Mesenchymal stem cell (in vitro differentiated cells and primary cell): ENCODE results near the gene NAA80.

Experiments
- DNase-seq: peaks from one replicate; pipeline ENCODE4 v3.0.0-alpha.2; 2013
- H2AFZ ChIP-seq: one replicate; pipeline ENCODE4 v1.6.1; 2013; ENCODE audit warnings: low read depth, mild to moderate bottlenecking, control low read depth, inconsistent platforms, low read length, moderate library complexity
- H2AK5ac ChIP-seq: 2 replicates; pipeline ENCODE4 v1.6.1; 2013; ENCODE audit warnings: low read length, moderate library complexity, mild to moderate bottlenecking, inconsistent platforms; ENCODE audit not compliant: severe bottlenecking
- H2BK120ac ChIP-seq: one replicate; pipeline ENCODE4 v1.6.1; 2013; ENCODE audit warnings: low read depth, mild to moderate bottlenecking, inconsistent platforms, low read length, moderate library complexity
- H2BK12ac ChIP-seq, 2 experiments: one replicate each; pipeline ENCODE4 v1.6.1; 2013; ENCODE audit warnings: inconsistent platforms in 2 of 2, low read length in 2 of 2, mild to moderate bottlenecking in 2 of 2, moderate library complexity in 2 of 2, control low read depth in 1 of 2
- H2BK15ac ChIP-seq: one replicate; pipeline ENCODE4 v1.6.1; 2013; ENCODE audit warnings: mild to moderate bottlenecking, low read depth, inconsistent platforms; ENCODE audit not compliant: poor library complexity, severe bottlenecking
- H2BK5ac ChIP-seq: 2 replicates; pipeline ENCODE4 v1.6.1; 2013; ENCODE audit warnings: low read depth, mild to moderate bottlenecking, low read length, control low read depth, inconsistent platforms; ENCODE audit not compliant: poor library complexity, severe bottlenecking
- H3K14ac ChIP-seq, 2 experiments: one replicate each; pipeline ENCODE4 v1.6.1; 2013; ENCODE audit warnings: inconsistent platforms in 2 of 2, low read length in 2 of 2, control low read depth in 1 of 2, mild to moderate bottlenecking in 1 of 2, moderate library complexity in 1 of 2
- H3K18ac ChIP-seq, 2 experiments: one replicate each; pipeline ENCODE4 v1.6.1; 2013; ENCODE audit warnings: inconsistent platforms in 2 of 2, low read length in 2 of 2, control low read depth in 1 of 2, low read depth in 1 of 2, mild to moderate bottlenecking in 1 of 2
- H3K23ac ChIP-seq, 2 experiments: one replicate each; pipeline ENCODE4 v1.6.1; 2013; ENCODE audit warnings: inconsistent platforms in 2 of 2, low read length in 2 of 2, mild to moderate bottlenecking in 2 of 2, moderate library complexity in 2 of 2, control low read depth in 1 of 2
- H3K27ac ChIP-seq: 2 replicates; pipeline ENCODE4 v1.5.1; 2013; ENCODE audit warnings: mild to moderate bottlenecking, moderate library complexity, low read length, control low read depth, inconsistent platforms; ENCODE audit not compliant: poor library complexity, severe bottlenecking
- H3K27me3 ChIP-seq, 2 experiments: 2 replicates each; pipeline versions ENCODE4 v1.6.1 to v1.7.0; 2013; ENCODE audit warnings: low read length in 2 of 2, mild to moderate bottlenecking in 2 of 2, moderate library complexity in 2 of 2, control low read depth in 1 of 2, inconsistent platforms in 1 of 2; ENCODE audit not compliant: control insufficient read depth in 1 of 2, insufficient read depth in 1 of 2
- H3K36me3 ChIP-seq, 2 experiments: 2 replicates each; pipeline versions ENCODE4 v1.6.1 to v1.7.0; 2013; ENCODE audit warnings: low read length in 2 of 2, control low read depth in 1 of 2, inconsistent platforms in 1 of 2, low read depth in 1 of 2, mild to moderate bottlenecking in 1 of 2; ENCODE audit not compliant: insufficient read depth in 2 of 2, control insufficient read depth in 1 of 2
- H3K4ac ChIP-seq, 2 experiments: one replicate each; pipeline ENCODE4 v1.6.1; 2013; ENCODE audit warnings: inconsistent platforms in 2 of 2, low read length in 2 of 2, mild to moderate bottlenecking in 2 of 2, moderate library complexity in 2 of 2, control low read depth in 1 of 2, low read depth in 1 of 2
- H3K4me1 ChIP-seq: 2 replicates; pipeline ENCODE4 v1.6.1; 2013; ENCODE audit warnings: low read depth, low read length, control low read depth; ENCODE audit not compliant: control insufficient read depth, insufficient read depth
- H3K4me2 ChIP-seq: 2 replicates; pipeline ENCODE4 v1.6.1; 2013; ENCODE audit warnings: low read length, mild to moderate bottlenecking, inconsistent platforms; ENCODE audit not compliant: poor library complexity, severe bottlenecking
- H3K4me3 ChIP-seq, 2 experiments: 2 replicates each; pipeline versions ENCODE4 v1.5.1 to v1.7.0; 2013; ENCODE audit warnings: low read length in 2 of 2, mild to moderate bottlenecking in 2 of 2, control low read depth in 1 of 2, low read depth in 1 of 2; ENCODE audit not compliant: insufficient read depth in 1 of 2
- H3K79me1 ChIP-seq: replicated peaks from 2 replicates; pipeline ENCODE4 v1.6.1; 2013; ENCODE audit warnings: mild to moderate bottlenecking, control low read depth, low read length, inconsistent platforms; ENCODE audit not compliant: poor library complexity, severe bottlenecking
- H3K9ac ChIP-seq: 2 replicates; pipeline ENCODE4 v1.7.0; 2013; ENCODE audit warnings: mild to moderate bottlenecking, low read length, moderate library complexity
- H3K9me3 ChIP-seq: 2 replicates; pipeline ENCODE4 v1.7.0; 2013; ENCODE audit warnings: mild to moderate bottlenecking, low read length; ENCODE audit not compliant: control insufficient read depth
- H4K8ac ChIP-seq: one replicate; pipeline ENCODE4 v1.6.1; 2013; ENCODE audit warnings: inconsistent platforms, mild to moderate bottlenecking, low read length, moderate library complexity
- H4K91ac ChIP-seq: one replicate; pipeline ENCODE4 v1.6.1; 2013; ENCODE audit warnings: mild to moderate bottlenecking, low read length, inconsistent platforms
- WGBS: methylation state at CpG from one replicate; pipeline ENCODE4 v1.1.7; 2013; ENCODE audit warnings: mixed read lengths; 5-methylcytosine and 5-hydroxymethylcytosine counted together

Gene NAA80

DNA sequence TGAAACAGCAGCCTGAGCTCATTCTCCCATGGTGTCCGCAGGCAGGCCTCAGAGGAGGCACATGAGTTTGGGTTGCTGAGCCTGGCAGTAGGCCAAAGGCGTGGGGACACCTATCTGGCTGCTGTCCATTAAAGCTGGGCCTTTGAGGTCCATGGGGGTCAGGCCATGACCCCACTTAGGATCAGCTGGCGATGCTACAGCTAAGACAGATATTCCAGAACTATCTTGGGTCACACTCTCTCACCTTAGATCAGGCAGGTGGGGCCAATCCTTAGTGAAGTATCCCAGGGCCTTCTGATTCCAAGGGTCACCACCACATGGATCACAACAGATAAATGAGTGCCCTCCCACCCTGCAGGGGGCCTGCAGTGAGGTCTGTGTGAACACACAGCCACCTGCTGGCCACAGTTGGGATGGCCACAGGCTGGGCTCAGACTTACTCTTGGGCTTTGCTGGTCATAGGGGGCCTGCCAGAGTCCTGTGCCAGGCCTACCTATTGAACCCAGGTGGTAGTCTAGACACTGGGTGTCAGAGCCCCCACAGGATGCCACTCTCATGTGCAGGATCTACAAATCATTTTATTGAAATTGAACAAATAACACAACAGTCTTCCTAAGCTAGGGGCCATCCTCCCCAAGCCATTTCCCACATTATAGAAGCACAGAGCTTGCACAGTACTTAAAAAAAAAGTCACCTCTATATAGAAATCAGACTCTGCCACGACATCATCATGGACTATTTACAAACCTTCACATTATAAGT lies 25.3 kb upstream of the NAA80 start:
- no peak overlapping the region for H3K4me2 ChIP-seq
- no peaks in the 10 kb centered on the region for H3K27me3 ChIP-seq
- H2BK5ac ChIP-seq, result no peak overlapping the region
- no peak overlapping the region for H3K4ac ChIP-seq
- no peak overlapping the region for H3K23ac ChIP-seq
- no peak overlapping the region for H2BK120ac ChIP-seq
- peak overlapping the region; percentile 47 for H2AK5ac ChIP-seq
- no peak overlapping the region for H2BK12ac ChIP-seq
- H3K36me3 ChIP-seq, result peaks cover 27 to 41% of the 10 kb centered on the region in 2 experiments
- 77% methylated on average over 3 of the region's 4 CpGs for WGBS
- no peak overlapping the region for H3K14ac ChIP-seq
- H2BK15ac ChIP-seq, result peak overlapping the region; percentile 17
- peak; percentile 80 for DNase-seq
- no peaks in the 10 kb centered on the region for H3K9me3 ChIP-seq
- peaks cover 35% of the 10 kb centered on the region for H3K4me1 ChIP-seq
- no peak overlapping the region for H3K27ac ChIP-seq
- no peak overlapping the region for H4K8ac ChIP-seq
- H4K91ac ChIP-seq, result peak overlapping the region; percentile 23
- no peak overlapping the region for H3K18ac ChIP-seq
- H3K9ac ChIP-seq, result no peak overlapping the region
- H2AFZ ChIP-seq, result no peak overlapping the region
- H3K4me3 ChIP-seq, result no peak overlapping the region
- peaks cover 20% of the 10 kb centered on the region for H3K79me1 ChIP-seq

- peak overlapping the region; percentile 17 for H2BK15ac ChIP-seq
- H3K79me1 ChIP-seq, result peaks cover 27% of the 10 kb centered on the region
- H2AFZ ChIP-seq, result no peak overlapping the region
- WGBS, result 92% methylated on average over 5 of the region's 5 CpGs
- H3K4ac ChIP-seq, result no peak overlapping the region
- peak overlapping the region; percentile 21 for H4K91ac ChIP-seq
- H3K14ac ChIP-seq, result no peak overlapping the region
- H3K4me3 ChIP-seq, result no peak overlapping the region
- H2BK120ac ChIP-seq, result no peak overlapping the region
- H3K23ac ChIP-seq, result no peak overlapping the region
- no peak overlapping the region for H4K8ac ChIP-seq
- no peaks in the 10 kb centered on the region for H3K27me3 ChIP-seq
- H2AK5ac ChIP-seq, result no peak overlapping the region
- peak overlapping the region in 1 of 2 experiments; percentile 7 for H2BK12ac ChIP-seq
- peaks cover 31 to 42% of the 10 kb centered on the region in 2 experiments for H3K36me3 ChIP-seq
- H3K27ac ChIP-seq, result no peak overlapping the region
- H3K4me2 ChIP-seq, result no peak overlapping the region
- H3K18ac ChIP-seq, result no peak overlapping the region
- DNase-seq, result no peak
- peaks cover 41% of the 10 kb centered on the region for H3K4me1 ChIP-seq
- H2BK5ac ChIP-seq, result no peak overlapping the region
- no peaks in the 10 kb centered on the region for H3K9me3 ChIP-seq
- no peak overlapping the region for H3K9ac ChIP-seq
These were observed 24.5 kb upstream of the NAA80 start for GRCh38 chr3:50323614-50324199.

DNA sequence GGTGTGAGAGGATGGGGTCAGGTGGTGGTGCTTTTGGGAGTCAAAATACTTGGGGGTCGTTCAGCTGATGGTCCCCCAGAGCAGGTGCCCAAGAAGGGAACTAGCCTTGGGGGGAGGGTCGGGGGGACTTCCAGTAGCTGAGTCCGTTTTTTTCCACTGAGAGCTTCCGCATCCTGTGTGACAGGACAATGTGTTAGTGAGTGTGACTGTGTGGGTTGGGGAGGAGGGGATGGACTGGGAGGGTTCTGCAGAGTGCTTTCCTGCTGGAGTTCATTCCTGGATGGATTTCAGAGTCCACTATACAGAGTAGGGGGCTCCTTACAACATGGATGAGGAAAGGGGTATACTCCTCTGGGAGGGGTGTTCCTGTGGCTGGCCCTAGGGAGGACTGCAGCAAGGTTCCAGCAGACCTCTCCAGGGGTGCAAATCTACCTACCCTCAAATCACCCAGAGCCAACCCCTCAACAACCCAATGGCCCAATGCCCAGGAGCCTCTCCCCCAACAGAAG lies 23.9 kb upstream of the NAA80 start:
- Histone ChIP-seq H3K4ac (peak overlapping the region in 1 of 2 experiments; percentile 69), H2BK15ac (no peak overlapping the region), H3K23ac (no peak overlapping the region), H2AK5ac (no peak overlapping the region), H2BK120ac (no peak overlapping the region), H3K9me3 (no peaks in the 10 kb centered on the region), H3K36me3 (peaks cover 37 to 45% of the 10 kb centered on the region in 2 experiments), H3K9ac (peak overlapping the region; percentile 99), H2BK12ac (peak overlapping the region in 1 of 2 experiments; percentile 7), H4K91ac (no peak overlapping the region), H3K27me3 (no peaks in the 10 kb centered on the region), H4K8ac (peak overlapping the region; percentile 77), H3K4me2 (no peak overlapping the region), H3K79me1 (peaks cover 33% of the 10 kb centered on the region), H3K14ac (no peak overlapping the region), H3K4me1 (peaks cover 44% of the 10 kb centered on the region), H2AFZ (no peak overlapping the region), H3K18ac (no peak overlapping the region), H3K27ac (no peak overlapping the region), H2BK5ac (no peak overlapping the region), H3K4me3 (no peak overlapping the region)
- WGBS, result 42% methylated on average over 4 of the region's 4 CpGs
- DNase-seq, result no peak

GRCh38 chr3:50322386-50323091 lies 23.3 kb upstream of the NAA80 start, which contains the start of gene HYAL2:
Gene HYAL2, minus strand, starts transcription at chr3:50322745. Its CDS starts 2,256 bp downstream, at chr3:50320489.
- peak within 1 kb of the TSS; percentile 99 for H3K9ac ChIP-seq
- peak within 1 kb of the TSS; percentile 50 for H2AK5ac ChIP-seq
- no peak within 1 kb of the TSS for H3K23ac ChIP-seq
- 27% methylated on average over 29 of the region's 31 CpGs for WGBS
- peak within 1 kb of the TSS; percentile 87 for H2AFZ ChIP-seq
- H3K27me3 ChIP-seq, result no peaks in the 10 kb centered on the region
- H3K79me1 ChIP-seq, result peaks cover 36% of the 10 kb centered on the region
- H2BK15ac ChIP-seq, result peak within 1 kb of the TSS; percentile 18
- H3K4me2 ChIP-seq, result peak within 1 kb of the TSS; percentile 77
- H4K91ac ChIP-seq, result peak within 1 kb of the TSS; percentile 83
- H3K4me3 ChIP-seq, result peak within 1 kb of the TSS; percentile 78 to 88
- no peak for DNase-seq
- peak within 1 kb of the TSS; percentile 100 for H2BK120ac ChIP-seq
- no peaks in the 10 kb centered on the region for H3K9me3 ChIP-seq
- H3K36me3 ChIP-seq, result peaks cover 41 to 50% of the 10 kb centered on the region in 2 experiments
- peak within 1 kb of the TSS; percentile 69 to 75 for H3K4ac ChIP-seq
- H3K14ac ChIP-seq, result no peak within 1 kb of the TSS
- H2BK5ac ChIP-seq, result peak within 1 kb of the TSS; percentile 98
- H3K4me1 ChIP-seq, result peaks cover 49% of the 10 kb centered on the region
- peak within 1 kb of the TSS; percentile 85 for H4K8ac ChIP-seq
- peak within 1 kb of the TSS in 1 of 2 experiments; percentile 86 for H2BK12ac ChIP-seq
- H3K27ac ChIP-seq, result peak within 1 kb of the TSS; percentile 93
- H3K18ac ChIP-seq, result peak within 1 kb of the TSS; percentile 96 to 99
